ENCODE results near the gene TCF12.

TCF12 gene

GRCh38 chr15:56886932-56887781, 31.3 kb upstream of the TCF12 start:
- Histone ChIP-seq H4K91ac (ENCODE audit: low read depth, low read length, poor library complexity) (no peak overlapping the region), H3K9me3 (replicated peaks in 1 of 2; ENCODE audit: control insufficient read depth in 2 of 2, insufficient read depth in 1 of 2, low read depth in 1 of 2, low read length in 2 of 2) (no peaks in the 10 kb centered on the region), H3K27me3 (ENCODE audit: control insufficient read depth in 3 of 3, insufficient read depth in 3 of 3, low read depth in 1 of 3, low read length in 3 of 3) (no peaks in the 10 kb centered on the region), H3K18ac (ENCODE audit: low read length) (peak overlapping the region; percentile 95), H3K23ac (ENCODE audit: low read depth, low read length, poor library complexity) (peak overlapping the region; percentile 86), H3K4ac (ENCODE audit: low read length) (no peak overlapping the region), H2AFZ (ENCODE audit: low read length) (peak overlapping the region; percentile 98), H3K4me1 (ENCODE audit: control insufficient read depth in 2 of 2, insufficient read depth in 1 of 2, low read depth in 1 of 2, low read length in 2 of 2) (peaks cover 5 to 12% of the 10 kb centered on the region in 2 donors), H4K8ac (ENCODE audit: low read depth, low read length) (peak overlapping the region; percentile 95), H3K9ac (ENCODE audit: low read depth, low read length, poor library complexity) (peak overlapping the region; percentile 77), H2BK5ac (ENCODE audit: low read length) (peak overlapping the region; percentile 93), H3K14ac (ENCODE audit: low read length) (no peak overlapping the region), H2BK120ac (ENCODE audit: low read depth, low read length) (no peak overlapping the region), H2BK12ac (ENCODE audit: low read length) (no peak overlapping the region), H3K27ac (replicated peaks; ENCODE audit: low read length) (peak overlapping the region; percentile 96), H3K4me3 (ENCODE audit: low read length in 2 of 2) (peak overlapping the region; percentile 52 to 81), H2BK15ac (ENCODE audit: low read length) (no peak overlapping the region), H3K36me3 (replicated peaks in 1 of 2; ENCODE audit: control insufficient read depth in 2 of 2, insufficient read depth in 2 of 2, low read length in 2 of 2) (no peaks in the 10 kb centered on the region), H2AK5ac (ENCODE audit: low read depth, low read length) (no peak overlapping the region), H3K79me1 (ENCODE audit: low read depth, low read length) (no peaks in the 10 kb centered on the region), H3K4me2 (ENCODE audit: insufficient read depth, low read length, poor library complexity, severe bottlenecking) (peak overlapping the region; percentile 76)
- DNase-seq (ENCODE audit: low spot score) = peak; percentile 94
- no CpG with 5 or more reads among the region's 78 CpGs for WGBS, 2 donors (ENCODE audit: extremely low coverage in 2 of 2, insufficient read length in 2 of 2, insufficient replicate concordance in 1 of 2)

GRCh38 chr15:56887782-56888438, 30.5 kb upstream of the TCF12 start:
- Histone ChIP-seq H2AFZ (ENCODE audit: low read length) (peak overlapping the region; percentile 98), H4K91ac (ENCODE audit: low read depth, low read length, poor library complexity) (no peak overlapping the region), H3K9ac (ENCODE audit: low read depth, low read length, poor library complexity) (peak overlapping the region; percentile 68), H3K36me3 (replicated peaks in 1 of 2; ENCODE audit: control insufficient read depth in 2 of 2, insufficient read depth in 2 of 2, low read length in 2 of 2) (no peaks in the 10 kb centered on the region), H3K9me3 (replicated peaks in 1 of 2; ENCODE audit: control insufficient read depth in 2 of 2, insufficient read depth in 1 of 2, low read depth in 1 of 2, low read length in 2 of 2) (no peaks in the 10 kb centered on the region), H2AK5ac (ENCODE audit: low read depth, low read length) (no peak overlapping the region), H3K4me1 (ENCODE audit: control insufficient read depth in 2 of 2, insufficient read depth in 1 of 2, low read depth in 1 of 2, low read length in 2 of 2) (peaks cover 5 to 12% of the 10 kb centered on the region in 2 donors), H4K8ac (ENCODE audit: low read depth, low read length) (no peak overlapping the region), H2BK15ac (ENCODE audit: low read length) (no peak overlapping the region), H3K18ac (ENCODE audit: low read length) (no peak overlapping the region), H3K79me1 (ENCODE audit: low read depth, low read length) (no peaks in the 10 kb centered on the region), H2BK5ac (ENCODE audit: low read length) (no peak overlapping the region), H3K4me3 (ENCODE audit: low read length in 2 of 2) (peak overlapping the region; percentile 52 to 81), H2BK12ac (ENCODE audit: low read length) (no peak overlapping the region), H3K4me2 (ENCODE audit: insufficient read depth, low read length, poor library complexity, severe bottlenecking) (peak overlapping the region; percentile 76), H3K23ac (ENCODE audit: low read depth, low read length, poor library complexity) (no peak overlapping the region), H2BK120ac (ENCODE audit: low read depth, low read length) (no peak overlapping the region), H3K14ac (ENCODE audit: low read length) (no peak overlapping the region), H3K4ac (ENCODE audit: low read length) (no peak overlapping the region), H3K27ac (replicated peaks; ENCODE audit: low read length) (peak overlapping the region; percentile 96), H3K27me3 (ENCODE audit: control insufficient read depth in 3 of 3, insufficient read depth in 3 of 3, low read depth in 1 of 3, low read length in 3 of 3) (no peaks in the 10 kb centered on the region)
- no peak for DNase-seq (ENCODE audit: low spot score)
- no CpG with 5 or more reads among the region's 5 CpGs for WGBS, 2 donors (ENCODE audit: extremely low coverage in 2 of 2, insufficient read length in 2 of 2, insufficient replicate concordance in 1 of 2)

GRCh38 chr15:56890038-56890437, 28.4 kb upstream of the TCF12 start:
- Histone ChIP-seq H2BK120ac (ENCODE audit: low read depth, low read length) (no peak overlapping the region), H3K23ac (ENCODE audit: low read depth, low read length, poor library complexity) (no peak overlapping the region), H4K8ac (ENCODE audit: low read depth, low read length) (no peak overlapping the region), H3K9me3 (replicated peaks in 1 of 2; ENCODE audit: control insufficient read depth in 2 of 2, insufficient read depth in 1 of 2, low read depth in 1 of 2, low read length in 2 of 2) (no peaks in the 10 kb centered on the region), H3K4me1 (ENCODE audit: control insufficient read depth in 2 of 2, insufficient read depth in 1 of 2, low read depth in 1 of 2, low read length in 2 of 2) (peaks cover 5 to 12% of the 10 kb centered on the region in 2 donors), H2BK12ac (ENCODE audit: low read length) (no peak overlapping the region), H3K36me3 (replicated peaks in 1 of 2; ENCODE audit: control insufficient read depth in 2 of 2, insufficient read depth in 2 of 2, low read length in 2 of 2) (no peaks in the 10 kb centered on the region), H3K27me3 (ENCODE audit: control insufficient read depth in 3 of 3, insufficient read depth in 3 of 3, low read depth in 1 of 3, low read length in 3 of 3) (no peaks in the 10 kb centered on the region), H3K4ac (ENCODE audit: low read length) (no peak overlapping the region), H3K14ac (ENCODE audit: low read length) (no peak overlapping the region), H4K91ac (ENCODE audit: low read depth, low read length, poor library complexity) (no peak overlapping the region), H3K9ac (ENCODE audit: low read depth, low read length, poor library complexity) (no peak overlapping the region), H2BK5ac (ENCODE audit: low read length) (no peak overlapping the region), H2BK15ac (ENCODE audit: low read length) (no peak overlapping the region), H3K4me2 (ENCODE audit: insufficient read depth, low read length, poor library complexity, severe bottlenecking) (no peak overlapping the region), H3K79me1 (ENCODE audit: low read depth, low read length) (no peaks in the 10 kb centered on the region), H3K4me3 (ENCODE audit: low read length in 2 of 2) (no peak overlapping the region), H3K18ac (ENCODE audit: low read length) (no peak overlapping the region), H2AK5ac (ENCODE audit: low read depth, low read length) (no peak overlapping the region), H3K27ac (replicated peaks; ENCODE audit: low read length) (no peak overlapping the region), H2AFZ (ENCODE audit: low read length) (no peak overlapping the region)
- DNase-seq (ENCODE audit: low spot score) = no peak
- no CpG with 5 or more reads among the region's 2 CpGs for WGBS, 2 donors (ENCODE audit: extremely low coverage in 2 of 2, insufficient read length in 2 of 2, insufficient replicate concordance in 1 of 2)

GRCh38 chr15:56891852-56892440, 26.5 kb upstream of the TCF12 start:
- Histone ChIP-seq H4K91ac (ENCODE audit: low read depth, low read length, poor library complexity) (no peak overlapping the region), H3K4ac (ENCODE audit: low read length) (no peak overlapping the region), H3K36me3 (replicated peaks in 1 of 2; ENCODE audit: control insufficient read depth in 2 of 2, insufficient read depth in 2 of 2, low read length in 2 of 2) (no peaks in the 10 kb centered on the region), H2AFZ (ENCODE audit: low read length) (no peak overlapping the region), H3K23ac (ENCODE audit: low read depth, low read length, poor library complexity) (no peak overlapping the region), H3K79me1 (ENCODE audit: low read depth, low read length) (no peaks in the 10 kb centered on the region), H3K27me3 (ENCODE audit: control insufficient read depth in 3 of 3, insufficient read depth in 3 of 3, low read depth in 1 of 3, low read length in 3 of 3) (no peaks in the 10 kb centered on the region), H3K9me3 (replicated peaks in 1 of 2; ENCODE audit: control insufficient read depth in 2 of 2, insufficient read depth in 1 of 2, low read depth in 1 of 2, low read length in 2 of 2) (no peaks in the 10 kb centered on the region), H2BK12ac (ENCODE audit: low read length) (no peak overlapping the region), H3K4me2 (ENCODE audit: insufficient read depth, low read length, poor library complexity, severe bottlenecking) (no peak overlapping the region), H3K4me1 (ENCODE audit: control insufficient read depth in 2 of 2, insufficient read depth in 1 of 2, low read depth in 1 of 2, low read length in 2 of 2) (peaks cover 2 to 9% of the 10 kb centered on the region in 2 donors), H2BK120ac (ENCODE audit: low read depth, low read length) (no peak overlapping the region), H2BK5ac (ENCODE audit: low read length) (no peak overlapping the region), H2AK5ac (ENCODE audit: low read depth, low read length) (no peak overlapping the region), H3K27ac (replicated peaks; ENCODE audit: low read length) (no peak overlapping the region), H3K18ac (ENCODE audit: low read length) (no peak overlapping the region), H3K4me3 (ENCODE audit: low read length in 2 of 2) (no peak overlapping the region), H4K8ac (ENCODE audit: low read depth, low read length) (no peak overlapping the region), H2BK15ac (ENCODE audit: low read length) (no peak overlapping the region), H3K9ac (ENCODE audit: low read depth, low read length, poor library complexity) (no peak overlapping the region), H3K14ac (ENCODE audit: low read length) (no peak overlapping the region)
- DNase-seq (ENCODE audit: low spot score) = no peak

All from neuronal stem cell (in vitro differentiated cells).